ENCODE measurements around the gene NKRF. TPM values are rescaled to one million over a fixed set of nuclear protein-coding genes. Genes with fewer than 3 reads are reported as not detected.

The NKRF gene
- total and polyA plus RNA-seq, 2 of the 8 experiments (the other 6 are each of a cell fraction or from before 2014, with no cell fraction given): 3.8 to 11.4 TPM

DNA sequence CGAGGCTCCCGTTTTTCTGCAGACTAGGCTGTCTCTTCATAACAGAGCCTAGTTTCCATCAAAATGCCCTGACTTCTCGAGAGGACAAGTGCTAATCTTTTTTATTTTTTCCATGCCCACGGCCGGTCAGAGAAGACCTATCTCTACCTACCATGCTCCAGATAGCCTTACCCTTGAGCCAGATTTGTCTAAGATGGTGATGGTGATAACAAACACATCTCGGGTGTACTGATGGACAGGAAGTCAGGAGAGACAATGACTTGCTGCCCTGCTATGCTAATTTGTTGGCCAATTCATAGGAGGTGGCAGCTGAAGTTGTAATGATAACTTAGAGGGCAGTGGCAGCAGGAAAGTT is 42.2 kb upstream of the NKRF start:
- H3K79me1 ChIP-seq (ENCODE audit: low read depth, low read length): no peaks in the 10 kb centered on the region
- H3K79me2 ChIP-seq (ENCODE audit: control insufficient read depth in 1 of 2, insufficient read depth in 2 of 2, low read length in 2 of 2): no peaks in the 10 kb centered on the region
- H2BK20ac ChIP-seq (ENCODE audit: low read length): no peak overlapping the region
- H3K4me3 ChIP-seq (ENCODE audit: extremely low read depth in 1 of 4, insufficient read depth in 2 of 4, low read depth in 3 of 4, low read length in 4 of 4): no peak overlapping the region
- no peaks in the 10 kb centered on the region for H3K4me1 ChIP-seq (replicated peaks in 1 of 4; ENCODE audit: control insufficient read depth in 3 of 4, insufficient read depth in 4 of 4, low read length in 3 of 4)
- no peaks in the 10 kb centered on the region for H3K27me3 ChIP-seq (replicated peaks in 1 of 4; ENCODE audit: control insufficient read depth in 3 of 4, extremely low read depth in 1 of 4, insufficient read depth in 3 of 4, low read length in 3 of 4)
- no peak overlapping the region for H2AFZ ChIP-seq (ENCODE audit: low read length)
- H3K4me2 ChIP-seq (ENCODE audit: insufficient read depth in 1 of 2, low read depth in 2 of 2, low read length in 2 of 2): no peak overlapping the region
- H3K9ac ChIP-seq (replicated peaks in 1 of 4; ENCODE audit: extremely low read depth in 1 of 4, low read depth in 3 of 4, low read length in 3 of 4): no peak overlapping the region
- no peak for DNase-seq (ENCODE audit: low read depth in 1 of 2, low spot score in 2 of 2)
- H3K27ac ChIP-seq (ENCODE audit: low read depth, low read length): no peak overlapping the region
- CTCF ChIA-PET (ENCODE audit: partially characterized antibody): no interaction called here
- H3K36me3 ChIP-seq (ENCODE audit: control insufficient read depth in 2 of 4, insufficient read depth in 4 of 4, low read length in 3 of 4): peaks cover 0 to 3% (median 0%) of the 10 kb centered on the region in 4 experiments; a peak in 1 of 8 replicates
- H2BK15ac ChIP-seq (ENCODE audit: low read length): no peak overlapping the region
- no peak overlapping the region for H4K5ac ChIP-seq (ENCODE audit: insufficient read length, low read depth, low read length)
- H2BK120ac ChIP-seq (replicated peaks; ENCODE audit: low read depth, low read length): no peak overlapping the region
- H2AK5ac ChIP-seq (ENCODE audit: low read depth, low read length): no peak overlapping the region
- no peak overlapping the region for H3K14ac ChIP-seq (ENCODE audit: insufficient read length)
- H4K91ac ChIP-seq (replicated peaks; ENCODE audit: insufficient read length, low read length): no peak overlapping the region
- POLR2A ChIA-PET (ENCODE audit: partially characterized antibody): no interaction called here
- WGBS, 2 experiments (ENCODE audit: extremely low coverage in 1 of 2, insufficient coverage in 1 of 2, insufficient read length in 1 of 2, insufficient replicate concordance in 2 of 2, low coverage in 1 of 2, low lambda C conversion rate in 2 of 2, missing lambda C conversion rate in 1 of 2): 93% methylated on average over 4 of the region's 6 CpGs; no CpG with 5 or more reads in 1 of the 2 experiments
- no peak overlapping the region for H4K8ac ChIP-seq (ENCODE audit: extremely low read depth, insufficient read depth, low read length)
- H3K23ac ChIP-seq (ENCODE audit: insufficient read length): no peak overlapping the region
- H3K23me2 ChIP-seq (ENCODE audit: low read depth, low read length): no peaks in the 10 kb centered on the region
- no peak overlapping the region for H3K4ac ChIP-seq (replicated peaks; ENCODE audit: insufficient read length, low read depth, low read length)
- H3K9me3 ChIP-seq (ENCODE audit: insufficient read depth in 2 of 2, low read depth in 1 of 2, low read length in 1 of 2): no peaks in the 10 kb centered on the region
- no peaks in the 10 kb centered on the region for H4K20me1 ChIP-seq (replicated peaks in 1 of 2; ENCODE audit: control insufficient read depth in 1 of 2, insufficient read depth in 2 of 2, low read length in 2 of 2)
- FAIRE-seq: no peak
- no peak overlapping the region for H2BK12ac ChIP-seq (ENCODE audit: low read depth, low read length)
- TF ChIP-seq HDAC6 (IDR thresholded peaks at IDR 0.05; ENCODE audit: low read depth, low read length) (no peak), CBX5 (IDR thresholded peaks at IDR 0.05; ENCODE audit: low read depth, low read length) (no peak), RAD21 (IDR thresholded peaks at IDR 0.05 in 1 of 2, conservative IDR thresholded peaks at IDR 0.05 in 1 of 2; ENCODE audit: low read depth in 2 of 2, low read length in 2 of 2) (no peak), SIRT6 (IDR thresholded peaks at IDR 0.05; ENCODE audit: low read length) (no peak), CTBP2 (IDR thresholded peaks at IDR 0.05; ENCODE audit: borderline replicate concordance, insufficient read depth, insufficient read length, low read length) (no peak)
- TF ChIP-seq, protein P1, sequence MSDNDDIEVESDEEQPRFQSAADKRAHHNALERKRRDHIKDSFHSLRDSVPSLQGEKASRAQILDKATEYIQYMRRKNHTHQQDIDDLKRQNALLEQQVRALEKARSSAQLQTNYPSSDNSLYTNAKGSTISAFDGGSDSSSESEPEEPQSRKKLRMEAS (IDR thresholded peaks at IDR 0.05): no peak
- no peak overlapping the region for H2BK5ac ChIP-seq (ENCODE audit: low read depth, low read length)
- no peak overlapping the region for H3K18ac ChIP-seq (ENCODE audit: extremely low read depth, low read length)
- H3K56ac ChIP-seq (replicated peaks; ENCODE audit: insufficient read length, low read depth, low read length): no peak overlapping the region

Data from H1 (cell line).